Gastrocnemius medialis (tissue), 4 donors: Measurements from ENCODE around the gene KLF9.

Experiments used
- CTCF ChIP-seq, 5 experiments: fragments of 450-650 bp in 3 of 5; fragments of 200-600 bp in 2 of 5; sonication (generic) in 2 of 5; IDR thresholded peaks in 4 of 5; conservative IDR thresholded peaks in 1 of 5; 1 replicate in 4 of 5; 2 replicates in 1 of 5; pipeline ENCODE4 v1.5.1; 2016 to 2019; ENCODE audit warnings: antibody characterized with exemption in 5 of 5, mild to moderate bottlenecking in 3 of 5, moderate library complexity in 3 of 5
- POLR2A ChIP-seq, 2 donors: fragments of 450-650 bp; IDR thresholded peaks; one replicate each; pipeline ENCODE4 v1.6.1; 2017; ENCODE audit warnings: antibody characterized with exemption in 2 of 2, mild to moderate bottlenecking in 2 of 2, moderate library complexity in 2 of 2

DNA sequence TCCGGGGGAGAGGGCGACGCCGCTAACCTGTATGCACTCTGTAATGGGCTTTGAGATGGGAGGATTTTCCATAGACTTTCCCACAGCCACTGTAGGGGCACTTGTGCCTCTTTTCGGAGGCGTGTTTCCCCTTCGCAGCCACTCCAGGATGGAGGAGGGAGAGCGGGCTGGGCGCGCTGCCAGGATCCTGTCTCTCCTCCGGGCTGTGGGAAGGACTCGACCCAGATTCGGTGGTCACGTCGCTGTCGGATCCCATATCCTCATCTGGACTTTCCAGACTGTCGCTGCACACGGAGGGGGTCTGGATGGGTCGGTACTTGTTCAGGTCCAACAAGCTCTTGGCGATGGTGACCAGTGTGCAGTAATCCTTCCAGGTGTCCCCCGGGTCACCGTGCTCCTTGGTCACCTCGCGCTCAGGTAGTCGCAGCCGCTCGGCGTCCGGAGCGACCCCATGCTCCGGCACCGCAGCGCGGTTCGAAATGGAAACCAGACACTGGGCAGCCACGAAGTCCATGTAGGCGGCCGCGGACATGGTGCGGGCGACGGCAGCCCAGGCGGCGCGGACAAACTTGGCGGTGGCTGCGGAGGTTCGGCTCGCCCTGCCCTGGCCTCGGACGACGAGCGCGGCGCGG lies 1.5 kb downstream of the KLF9 start:
- no peak for TF ChIP-seq CTCF (IDR thresholded peaks at IDR 0.05 in 4 of 5, conservative IDR thresholded peaks at IDR 0.05 in 1 of 5)
- no peak for TF ChIP-seq POLR2A (IDR thresholded peaks at IDR 0.05)
